GM19438 (cell line): Measurements from ENCODE around the gene MAP2K6.

Experiments used
- ATAC-seq: cut with Tn5 transposase; IDR thresholded peaks from one replicate; pipeline ENCODE4 v1.9.1; 2021; ENCODE audit warnings: low read depth; ENCODE audit not compliant: unreplicated experiment

Gene MAP2K6

DNA sequence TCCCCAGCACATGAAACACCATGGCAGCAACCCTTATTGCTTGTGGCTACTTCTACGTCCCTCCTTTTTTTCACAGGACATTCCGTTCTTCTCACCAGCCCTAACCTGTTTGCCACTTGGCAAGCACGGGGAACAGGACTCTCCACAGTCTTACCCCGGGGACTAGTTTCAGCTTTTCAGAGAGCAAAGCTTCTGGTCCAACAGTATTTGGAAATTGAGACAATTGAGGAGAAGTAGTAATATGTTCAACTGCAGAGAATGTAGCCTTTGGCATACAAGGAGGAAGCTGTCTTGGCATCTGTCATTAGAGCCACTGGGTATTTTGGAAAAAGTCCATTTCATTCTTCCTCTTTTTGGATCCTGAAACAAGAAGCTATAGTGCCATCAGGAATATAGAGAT, 65.7 kb downstream of the MAP2K6 start:
- no peak for ATAC-seq

DNA sequence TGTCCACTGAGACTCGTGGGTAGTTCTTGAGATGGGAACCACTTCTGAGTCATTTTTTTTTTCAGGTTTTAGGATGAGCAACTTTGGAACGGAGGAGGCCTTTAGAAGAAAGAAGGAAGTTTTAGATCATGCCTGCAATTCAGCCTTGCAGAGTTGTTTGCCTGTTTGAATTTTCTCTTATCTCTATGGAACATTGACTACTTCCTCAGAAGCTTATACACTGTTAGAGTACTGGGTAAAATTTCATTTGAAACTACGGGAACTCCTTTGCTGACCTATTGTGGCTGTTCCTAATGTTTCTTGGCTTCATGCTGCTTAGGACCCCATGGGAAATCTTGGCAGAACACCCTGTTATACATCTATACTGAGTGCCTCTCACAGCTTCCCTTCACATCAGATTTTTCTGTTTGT, 70.8 kb downstream of the MAP2K6 start:
- ATAC-seq, result no peak

GRCh38 chr17:69485901-69486643, 71.6 kb downstream of the MAP2K6 start:
- ATAC-seq, result no peak

- no peak for ATAC-seq
These were observed 72.5 kb downstream of the MAP2K6 start for GRCh38 chr17:69486779-69487637.

DNA sequence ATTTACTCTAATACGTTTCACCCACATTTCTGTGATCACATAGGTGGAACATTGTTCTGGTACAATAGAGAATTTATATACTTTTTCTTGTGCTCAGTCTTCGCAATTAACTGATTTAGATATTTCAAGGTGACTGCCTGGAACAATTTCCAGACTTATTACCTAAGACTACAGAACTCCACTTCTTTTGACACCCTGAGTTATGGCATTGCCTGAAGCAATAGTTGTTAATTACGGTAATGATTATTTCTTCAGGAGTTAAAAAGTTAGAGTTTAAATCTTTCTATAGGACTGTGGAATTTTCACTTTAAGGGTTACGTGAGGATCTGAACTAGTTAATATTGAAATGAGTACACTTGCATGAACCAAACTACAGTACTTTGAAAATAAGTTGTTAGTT, 74.8 kb downstream of the MAP2K6 start:
- ATAC-seq, result no peak

- ATAC-seq, result no peak
These were observed 78.0 kb downstream of the MAP2K6 start for GRCh38 chr17:69492410-69493071.

GRCh38 chr17:69495787-69496186, 81.3 kb downstream of the MAP2K6 start:
- no peak for ATAC-seq

GRCh38 chr17:69497161-69497560, 82.7 kb downstream of the MAP2K6 start:
- no peak for ATAC-seq

DNA sequence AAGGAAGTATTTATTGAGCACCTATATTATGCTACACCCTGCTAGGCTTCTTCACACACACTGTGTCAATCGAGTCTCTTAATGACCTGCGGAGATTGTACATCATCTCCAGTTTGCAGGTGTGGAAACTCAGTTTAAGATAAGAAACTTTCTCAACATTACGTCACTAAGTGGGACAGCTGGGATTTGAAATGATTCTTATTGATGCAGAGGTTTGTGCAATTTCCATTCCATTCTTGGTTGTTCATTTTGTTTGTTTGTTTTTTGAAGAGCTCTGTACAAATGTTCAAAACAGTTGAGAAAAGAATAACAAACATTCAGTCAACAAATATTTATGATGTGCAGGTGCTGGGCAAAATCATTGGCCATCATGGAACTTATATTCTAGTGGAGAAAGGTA, 84.8 kb downstream of the MAP2K6 start:
- ATAC-seq, result no peak

GRCh38 chr17:69500911-69501429, 86.5 kb downstream of the MAP2K6 start:
- ATAC-seq, result no peak

DNA sequence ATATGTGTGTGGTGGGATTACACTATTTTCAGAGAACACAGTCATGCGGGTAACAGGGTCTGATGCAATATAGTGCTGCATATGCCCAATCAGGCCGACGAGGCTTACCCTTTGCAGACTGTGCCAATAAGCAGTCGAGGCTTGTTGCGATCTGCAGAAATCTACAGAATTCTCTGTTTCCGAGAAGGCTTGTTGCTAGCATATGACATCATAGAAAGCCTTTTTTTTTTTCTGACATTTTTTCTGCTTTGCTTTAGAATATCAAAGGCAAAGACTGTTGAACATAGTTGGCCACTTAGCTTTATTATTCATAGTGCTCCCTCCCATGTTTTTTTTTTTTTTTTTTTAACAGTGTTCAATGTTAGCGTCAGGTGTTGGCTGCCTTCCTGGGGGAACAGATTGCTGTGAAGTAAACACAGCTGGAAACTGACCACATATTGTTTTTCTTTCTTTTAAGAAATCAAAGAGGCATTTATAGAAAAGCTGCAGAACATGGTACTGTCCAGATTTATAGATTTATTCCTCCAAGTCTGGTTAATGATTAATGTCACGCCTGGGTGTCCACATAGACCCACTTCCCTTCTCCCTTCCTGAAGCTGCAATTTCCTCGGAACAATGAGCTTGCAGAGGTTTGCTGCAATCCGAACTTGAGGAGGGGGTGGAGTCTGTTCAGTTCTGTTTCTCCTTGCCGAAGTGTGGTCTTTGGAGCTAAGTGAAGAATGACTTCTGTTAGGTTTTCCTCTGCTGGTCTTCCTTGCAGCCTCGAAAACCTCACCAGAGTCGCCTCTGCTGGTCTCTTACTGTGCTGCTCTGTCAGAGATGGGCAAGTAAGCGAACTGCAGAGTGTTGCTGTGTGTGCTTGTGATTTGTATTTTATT, 87.3 kb downstream of the MAP2K6 start:
- ATAC-seq, result no peak

- peak; percentile 89 for ATAC-seq
These were observed 89.2 kb downstream of the MAP2K6 start for GRCh38 chr17:69503711-69504110.

GRCh38 chr17:69505740-69506139, 91.2 kb downstream of the MAP2K6 start:
- ATAC-seq, result no peak

DNA sequence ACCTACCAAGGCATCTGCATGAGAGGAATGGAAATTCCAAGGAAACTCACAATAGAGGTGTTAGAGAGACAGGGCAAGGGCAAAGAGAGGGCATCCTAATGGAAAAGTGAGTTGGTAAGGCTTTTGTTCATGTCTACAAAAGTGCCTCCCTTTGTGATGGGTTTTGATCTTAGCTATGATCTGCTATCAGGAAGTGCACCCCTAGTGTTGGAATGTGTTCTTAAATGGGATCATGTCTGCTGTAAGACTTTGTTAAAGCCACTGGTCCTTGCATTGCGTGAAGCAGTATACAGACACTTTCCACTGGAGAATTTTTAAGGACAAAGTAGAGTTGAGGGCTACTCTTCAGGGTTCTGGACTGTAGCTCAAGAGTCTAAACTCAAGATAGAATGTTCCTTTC, 92.0 kb downstream of the MAP2K6 start:
- ATAC-seq, result no peak

DNA sequence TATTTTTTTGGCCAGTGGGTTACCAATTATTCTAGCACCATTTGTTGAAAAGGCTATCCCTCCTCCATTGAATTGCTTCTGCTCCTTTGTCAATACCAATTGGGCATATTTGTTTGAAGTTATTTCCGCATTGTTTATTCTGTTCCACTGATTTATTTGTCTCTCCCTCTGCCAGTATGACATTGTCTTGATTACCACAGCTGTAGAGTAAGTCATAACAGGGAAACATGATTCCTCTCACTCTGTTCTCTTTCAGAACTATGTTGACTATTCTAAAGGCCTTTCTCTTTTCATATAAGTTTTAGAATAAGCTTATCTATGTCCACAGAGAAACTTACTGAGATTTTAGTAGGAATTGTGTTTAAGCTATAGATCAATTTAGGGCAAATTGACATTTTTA, 94.3 kb downstream of the MAP2K6 start:
- no peak for ATAC-seq

DNA sequence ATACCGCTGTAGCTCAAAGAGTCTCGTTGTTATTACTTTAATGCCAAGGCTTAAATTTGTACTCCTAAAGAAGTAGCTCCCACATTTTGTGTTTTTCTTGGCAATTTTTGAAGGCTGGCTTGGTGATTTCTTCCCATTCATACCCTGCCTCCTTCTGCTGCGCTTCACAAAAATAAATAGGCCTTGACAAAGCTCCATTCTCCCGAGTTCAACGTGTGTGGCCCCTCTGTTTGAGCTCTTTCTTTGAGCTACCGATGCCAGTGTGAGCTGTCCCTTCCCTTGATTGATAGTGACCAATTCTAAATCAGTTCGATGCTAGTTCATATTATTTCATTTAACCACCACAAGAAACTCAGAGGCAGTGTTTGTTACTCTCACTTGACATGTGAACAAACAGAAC, 96.8 kb downstream of the MAP2K6 start:
- no peak for ATAC-seq

- ATAC-seq, result no peak
These were observed 98.4 kb downstream of the MAP2K6 start for GRCh38 chr17:69512946-69513345.

GRCh38 chr17:69516225-69516624, 101.7 kb downstream of the MAP2K6 start:
- ATAC-seq, result no peak

DNA sequence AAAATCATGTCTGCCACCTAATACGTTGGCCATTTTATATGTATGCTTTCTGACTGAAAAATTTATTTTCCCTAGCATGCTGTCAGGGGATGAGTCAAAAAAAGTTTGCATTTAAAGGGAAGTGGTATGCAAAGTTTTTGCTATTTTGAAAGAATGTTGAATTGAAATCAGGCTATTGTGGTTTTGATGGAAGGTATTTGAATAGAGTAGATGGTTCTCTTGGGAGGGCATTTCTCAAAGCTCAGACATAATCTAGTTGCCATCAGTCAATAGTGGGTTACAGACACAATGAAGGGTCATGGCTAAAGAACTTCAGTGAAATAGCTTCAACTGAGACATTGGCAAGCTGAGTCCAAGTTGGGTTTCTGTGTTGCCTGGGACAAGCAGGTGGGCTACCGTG, 102.4 kb downstream of the MAP2K6 start:
- peak; percentile 81 for ATAC-seq

GRCh38 chr17:69518951-69519350, 104.5 kb downstream of the MAP2K6 start:
- ATAC-seq, result no peak
